ENCODE measurements around the gene SPECC1.
"Not testable (repeated sequence)": the region's sequence is repeated elsewhere in the genome, so short reads cannot be mapped to it uniquely, and the experiment has no call there.

SPECC1 gene

GRCh38 chr17:20010936-20011335, 1.8 kb downstream of the SPECC1 start:
- no peak for DNase-seq (ENCODE audit: low read depth in 2 of 2)

GRCh38 chr17:20012017-20012536, 2.9 kb downstream of the SPECC1 start:
- no peak for DNase-seq (ENCODE audit: low read depth in 2 of 2)

GRCh38 chr17:20016475-20016992, 7.4 kb downstream of the SPECC1 start:
- not testable (repeated sequence) for DNase-seq (ENCODE audit: low read depth in 2 of 2)

GRCh38 chr17:20022701-20023100, 13.5 kb downstream of the SPECC1 start:
- no peak for DNase-seq (ENCODE audit: low read depth in 2 of 2)

- DNase-seq (ENCODE audit: low read depth in 2 of 2): no peak
Observed at GRCh38 chr17:20026960-20027359, 17.8 kb downstream of the SPECC1 start.

GRCh38 chr17:20028443-20028842, 19.3 kb downstream of the SPECC1 start:
- no peak for DNase-seq (ENCODE audit: low read depth in 2 of 2)

GRCh38 chr17:20032636-20033035, 23.5 kb downstream of the SPECC1 start:
- no peak for DNase-seq (ENCODE audit: low read depth in 2 of 2)

- no peak for DNase-seq (ENCODE audit: low read depth in 2 of 2)
Observed at GRCh38 chr17:20033415-20033814, 24.3 kb downstream of the SPECC1 start.

- no peak for DNase-seq (ENCODE audit: low read depth in 2 of 2)
Observed at GRCh38 chr17:20035501-20035900, 26.3 kb downstream of the SPECC1 start.

- DNase-seq (ENCODE audit: low read depth in 2 of 2): not testable (repeated sequence)
Observed at GRCh38 chr17:20037286-20037685, 28.1 kb downstream of the SPECC1 start.

GRCh38 chr17:20039037-20039436, 29.9 kb downstream of the SPECC1 start:
- no peak for DNase-seq (ENCODE audit: low read depth in 2 of 2)

- DNase-seq (ENCODE audit: low read depth in 2 of 2): no peak
Observed at GRCh38 chr17:20040216-20040615, 31.1 kb downstream of the SPECC1 start.

GRCh38 chr17:20043021-20043420, 33.9 kb downstream of the SPECC1 start:
- DNase-seq (ENCODE audit: low read depth in 2 of 2): no peak

GRCh38 chr17:20045476-20045875, 36.3 kb downstream of the SPECC1 start:
- no peak for DNase-seq (ENCODE audit: low read depth in 2 of 2)

GRCh38 chr17:20046629-20047028, 37.5 kb downstream of the SPECC1 start:
- no peak for DNase-seq (ENCODE audit: low read depth in 2 of 2)

GRCh38 chr17:20051624-20052023, 42.5 kb downstream of the SPECC1 start:
- DNase-seq (ENCODE audit: low read depth in 2 of 2): no peak

GRCh38 chr17:20053361-20053964, 44.3 kb downstream of the SPECC1 start:
- no peak for DNase-seq (ENCODE audit: low read depth in 2 of 2)

GRCh38 chr17:20059728-20060188, 50.6 kb downstream of the SPECC1 start:
- DNase-seq (ENCODE audit: low read depth in 2 of 2): no peak

GRCh38 chr17:20063665-20064648, 54.8 kb downstream of the SPECC1 start:
- peak in 1 of 2 donors; percentile 35 for DNase-seq (ENCODE audit: low read depth in 2 of 2)

- DNase-seq (ENCODE audit: low read depth in 2 of 2): no peak
Observed at GRCh38 chr17:20066253-20066652, 57.1 kb downstream of the SPECC1 start.

GRCh38 chr17:20067711-20068110, 58.6 kb downstream of the SPECC1 start:
- DNase-seq (ENCODE audit: low read depth in 2 of 2): no peak

- no peak for DNase-seq (ENCODE audit: low read depth in 2 of 2)
Observed at GRCh38 chr17:20068445-20068844, 59.3 kb downstream of the SPECC1 start.

Measured in stimulated activated CD8-positive, alpha-beta memory T cell treated with anti-CD3 and anti-CD28 coated beads, Interleukin-15, amount 100 ng/mL, for 48 hours (primary cell).